NCI-H2171 (cell line): Measurements from ENCODE around the gene JUND.
A peak's percentile ranks its signal among the peaks of the same experiment; 100 is the strongest.

Source experiments
- DNase-seq: peaks from one replicate; lab custom pipeline; 2025; lab: John Stamatoyannopoulos, UW

Gene JUND

GRCh38 chr19:18308051-18308947, 26.9 kb upstream of the JUND start:
- DNase-seq = no peak

GRCh38 chr19:18307271-18307681, 25.9 kb upstream of the JUND start:
- no peak for DNase-seq

GRCh38 chr19:18306888-18307260, 25.5 kb upstream of the JUND start:
- no peak for DNase-seq

- DNase-seq = no peak
These were observed 24.9 kb upstream of the JUND start for GRCh38 chr19:18306209-18306887.

GRCh38 chr19:18304458-18305310, 23.3 kb upstream of the JUND start:
- DNase-seq = no peak

GRCh38 chr19:18304208-18304457, 22.7 kb upstream of the JUND start:
- no peak for DNase-seq

- DNase-seq = no peak
These were observed 20.3 kb upstream of the JUND start for GRCh38 chr19:18301718-18302111.

GRCh38 chr19:18300930-18301717, 19.7 kb upstream of the JUND start:
- no peak for DNase-seq

GRCh38 chr19:18299654-18300053, 18.2 kb upstream of the JUND start:
- DNase-seq = no peak

- DNase-seq = no peak
These were observed 17.2 kb upstream of the JUND start for GRCh38 chr19:18298601-18299000.

- no peak for DNase-seq
These were observed 15.9 kb upstream of the JUND start for GRCh38 chr19:18297308-18297707.

GRCh38 chr19:18295034-18295451, 13.6 kb upstream of the JUND start:
- DNase-seq = no peak

- peak; percentile 42 for DNase-seq
These were observed 13.0 kb upstream of the JUND start for GRCh38 chr19:18294467-18294864.

GRCh38 chr19:18293642-18294466, 12.4 kb upstream of the JUND start:
- DNase-seq = no peak

- peak; percentile 42 for DNase-seq
These were observed 11.6 kb upstream of the JUND start for GRCh38 chr19:18292810-18293641.

GRCh38 chr19:18292462-18292809, 11.0 kb upstream of the JUND start:
- DNase-seq = no peak

- DNase-seq = no peak
These were observed 10.4 kb upstream of the JUND start for GRCh38 chr19:18291590-18292461.

GRCh38 chr19:18291019-18291524, 9.7 kb upstream of the JUND start:
- DNase-seq = no peak
